DND-41 (cell line): Measurements from ENCODE around the gene BST1.

Source experiments
- ATAC-seq: fragments of 200-7000 bp; cut with Tn5 transposase; 3 replicates; pipeline ENCODE4 v1.9.1; 2021; ENCODE audit warnings: low read depth; ENCODE audit not compliant: insufficient read depth
- DNase-seq: peaks from one replicate; pipeline ENCODE4 v3.0.0-alpha.2; 2020
- H2AFZ ChIP-seq: 2 replicates; pipeline ENCODE4 v1.6.0; 2012; ENCODE audit warnings: low read depth, low read length
- H3K27ac ChIP-seq: 2 replicates; pipeline ENCODE4 v1.5.1; 2012; ENCODE audit warnings: low read length, inconsistent platforms
- H3K27me3 ChIP-seq: fragments of 200-600 bp; sonication (generic); 2 replicates; pipeline ENCODE4 v1.6.0; 2012; ENCODE audit warnings: low read length, mild to moderate bottlenecking, inconsistent platforms; ENCODE audit not compliant: insufficient read depth, poor library complexity
- H3K36me3 ChIP-seq: 2 replicates; pipeline ENCODE4 v1.5.1; 2012; ENCODE audit warnings: low read length, inconsistent platforms; ENCODE audit not compliant: insufficient read depth
- H3K4me1 ChIP-seq: 2 replicates; pipeline ENCODE4 v1.5.1; 2012; ENCODE audit warnings: mild to moderate bottlenecking, low read length; ENCODE audit not compliant: insufficient read depth
- H3K4me2 ChIP-seq: 2 replicates; pipeline ENCODE4 v1.6.0; 2012; ENCODE audit warnings: mild to moderate bottlenecking, moderate library complexity, low read length, inconsistent platforms; ENCODE audit not compliant: insufficient read depth
- H3K4me3 ChIP-seq, 2 experiments: fragments of 200-600 bp in 1 of 2; shearing (Covaris generic) in 1 of 2; 2 replicates each; pipeline ENCODE4 v1.5.1; 2012 to 2016; ENCODE audit warnings: inconsistent platforms in 2 of 2, low read length in 2 of 2, mild to moderate bottlenecking in 2 of 2, low read depth in 1 of 2, moderate library complexity in 1 of 2
- H3K79me2 ChIP-seq: 2 replicates; pipeline ENCODE4 v1.6.0; 2012; ENCODE audit warnings: low read length, inconsistent platforms; ENCODE audit not compliant: insufficient read depth
- H3K9ac ChIP-seq: 2 replicates; pipeline ENCODE4 v1.6.0; 2012; ENCODE audit warnings: low read depth, mild to moderate bottlenecking, inconsistent platforms, low read length, moderate library complexity
- H3K9me3 ChIP-seq: 2 replicates; pipeline ENCODE4 v1.5.1; 2012; ENCODE audit warnings: low read length, moderate library complexity, mild to moderate bottlenecking, inconsistent platforms; ENCODE audit not compliant: insufficient read depth, severe bottlenecking
- H4K20me1 ChIP-seq: 2 replicates; pipeline ENCODE4 v1.6.0; 2012; ENCODE audit warnings: low read length; ENCODE audit not compliant: insufficient read depth
- CTCF ChIP-seq: IDR thresholded peaks from 2 replicates; pipeline ENCODE4 v1.5.1; 2012; ENCODE audit warnings: borderline replicate concordance, low read length, moderate library complexity, mild to moderate bottlenecking; ENCODE audit not compliant: poor library complexity, severe bottlenecking; ENCODE audit errors: extremely low read depth
- EZH2 ChIP-seq: IDR thresholded peaks from 3 replicates; pipeline ENCODE4 v1.6.1; 2012; ENCODE audit warnings: borderline replicate concordance, low read depth, mild to moderate bottlenecking, moderate library complexity, low read length, inconsistent platforms; ENCODE audit not compliant: severe bottlenecking

Gene BST1

GRCh38 chr4:15779306-15779705, 76.4 kb downstream of the BST1 start:
- Histone ChIP-seq H3K27ac (peak overlapping the region; percentile 96), H3K27me3 (no peaks in the 10 kb centered on the region)

DNA sequence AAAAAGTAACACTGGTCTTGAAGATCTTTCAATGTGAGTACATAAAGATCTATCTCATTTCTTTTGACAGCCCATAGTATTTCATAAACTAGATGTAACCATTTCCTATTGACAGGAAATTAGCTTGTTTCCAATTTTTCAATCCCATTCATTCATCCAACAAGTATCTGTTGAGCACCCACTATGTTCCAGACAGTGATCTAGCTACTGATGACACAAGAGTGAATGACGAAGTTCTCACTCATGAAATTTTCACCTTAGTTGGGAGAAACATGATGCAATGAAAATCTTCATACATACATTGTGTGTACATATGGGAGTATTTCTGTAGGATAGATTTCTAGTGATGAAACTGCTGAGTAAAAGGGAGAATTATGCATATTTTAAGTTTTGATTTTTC, 76.9 kb downstream of the BST1 start:
- no peak for TF ChIP-seq EZH2
- TF ChIP-seq CTCF = no peak
- peaks cover 61% of the 10 kb centered on the region for H4K20me1 ChIP-seq
- H3K27ac ChIP-seq = peak overlapping the region; percentile 96
- H3K9ac ChIP-seq = peak overlapping the region; percentile 97
- DNase-seq = no peak
- no peak for ATAC-seq
- peaks cover 75% of the 10 kb centered on the region for H3K4me1 ChIP-seq
- H3K79me2 ChIP-seq = peaks cover 99% of the 10 kb centered on the region
- H3K27me3 ChIP-seq = no peaks in the 10 kb centered on the region
- H2AFZ ChIP-seq = no peak overlapping the region
- H3K9me3 ChIP-seq = no peaks in the 10 kb centered on the region
- H3K4me2 ChIP-seq = peak overlapping the region; percentile 60
- H3K36me3 ChIP-seq = peaks cover 66% of the 10 kb centered on the region
- peak overlapping the region; percentile 77 to 82 for H3K4me3 ChIP-seq

More at GRCh38 chr4:15779306-15779705, 76.4 kb downstream of the BST1 start:
- DNase-seq (no peak), ATAC-seq (no peak)
- no peaks in the 10 kb centered on the region for H3K9me3 ChIP-seq
- TF ChIP-seq EZH2 (no peak), CTCF (peak; percentile 44)
- peak overlapping the region; percentile 60 for H3K4me2 ChIP-seq
- H3K4me3 ChIP-seq = peak overlapping the region; percentile 77 to 82
- H4K20me1 ChIP-seq = peaks cover 56% of the 10 kb centered on the region
- H3K36me3 ChIP-seq = peaks cover 61% of the 10 kb centered on the region
- H2AFZ ChIP-seq = no peak overlapping the region
- H3K79me2 ChIP-seq = peaks cover 99% of the 10 kb centered on the region
- H3K4me1 ChIP-seq = peaks cover 75% of the 10 kb centered on the region
- H3K9ac ChIP-seq = peak overlapping the region; percentile 97

DNA sequence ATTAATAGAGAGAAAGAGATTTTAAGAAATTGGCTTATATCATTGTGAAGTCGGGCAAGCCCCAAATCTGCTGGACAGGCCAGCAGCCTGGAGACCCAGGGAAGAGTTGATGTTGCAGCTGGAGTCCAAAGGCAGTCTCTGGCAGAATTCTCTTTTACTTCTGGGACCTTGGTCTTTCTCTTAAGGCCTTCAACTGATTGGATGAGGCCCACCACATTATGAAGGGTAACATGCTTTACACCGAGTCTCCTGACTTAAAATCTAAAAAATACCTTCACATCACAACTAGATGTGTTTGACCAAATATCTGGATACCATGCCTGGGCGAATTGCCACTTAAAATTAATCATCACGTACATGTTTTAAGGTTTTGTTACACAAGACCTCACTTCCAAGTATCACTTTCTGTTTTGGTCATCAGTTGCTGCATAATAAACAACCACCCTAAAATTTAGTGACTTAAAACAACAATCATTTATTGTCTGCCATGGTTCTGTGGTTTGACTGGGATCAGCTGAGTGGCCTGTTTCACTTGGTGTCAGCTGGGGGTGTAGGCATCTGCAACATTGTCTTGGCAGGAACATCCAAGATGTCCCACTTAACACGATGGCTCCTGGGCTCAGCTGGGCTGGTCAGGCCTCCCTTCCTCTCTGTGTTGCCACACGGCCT, 78.7 kb downstream of the BST1 start:
- H3K4me1 ChIP-seq = peaks cover 75% of the 10 kb centered on the region
- H3K27me3 ChIP-seq = no peaks in the 10 kb centered on the region
- ATAC-seq (no peak), DNase-seq (no peak)
- peaks cover 99% of the 10 kb centered on the region for H3K79me2 ChIP-seq
- peaks cover 78% of the 10 kb centered on the region for H4K20me1 ChIP-seq
- peaks cover 84% of the 10 kb centered on the region for H3K36me3 ChIP-seq
- peak overlapping the region; percentile 60 for H3K4me2 ChIP-seq
- H3K9me3 ChIP-seq = no peaks in the 10 kb centered on the region
- peak overlapping the region; percentile 96 for H3K27ac ChIP-seq
- peak overlapping the region; percentile 97 for H3K9ac ChIP-seq
- H2AFZ ChIP-seq = no peak overlapping the region
- peak; percentile 11 for TF ChIP-seq CTCF
- no peak for TF ChIP-seq EZH2
- H3K4me3 ChIP-seq = peak overlapping the region; percentile 77 to 82; a peak in 3 of 4 replicates
